ENCODE results near the gene KREMEN2.

KREMEN2 gene

GRCh38 chr16:2971134-2971984 lies 7.3 kb downstream of the KREMEN2 start:
- no peak for TF ChIP-seq CTCF (IDR thresholded peaks at IDR 0.05; ENCODE audit: low read depth, low read length)
- no peak for DNase-seq (ENCODE audit: extremely low read depth, low read depth)

- TF ChIP-seq CTCF (IDR thresholded peaks at IDR 0.05; ENCODE audit: low read depth, low read length), result no peak
Measured at GRCh38 chr16:2971985-2972784, 8.1 kb downstream of the KREMEN2 start.

GRCh38 chr16:2973093-2973492 lies 9.0 kb downstream of the KREMEN2 start:
- no peak for DNase-seq (ENCODE audit: extremely low read depth, low read depth)

More at GRCh38 chr16:2971985-2972784, 8.1 kb downstream of the KREMEN2 start:
- DNase-seq (ENCODE audit: extremely low read depth, low read depth), result no peak

GRCh38 chr16:2973605-2974318 lies 9.7 kb downstream of the KREMEN2 start:
- no peak for TF ChIP-seq CTCF (IDR thresholded peaks at IDR 0.05; ENCODE audit: low read depth, low read length)
- DNase-seq (ENCODE audit: extremely low read depth, low read depth), result no peak

More at GRCh38 chr16:2973093-2973492, 9.0 kb downstream of the KREMEN2 start:
- no peak for TF ChIP-seq CTCF (IDR thresholded peaks at IDR 0.05; ENCODE audit: low read depth, low read length)

GRCh38 chr16:2974319-2975056 lies 10.4 kb downstream of the KREMEN2 start:
- DNase-seq (ENCODE audit: extremely low read depth, low read depth), result no peak
- TF ChIP-seq CTCF (IDR thresholded peaks at IDR 0.05; ENCODE audit: low read depth, low read length), result no peak

GRCh38 chr16:2975161-2975795 lies 11.2 kb downstream of the KREMEN2 start:
- no peak for DNase-seq (ENCODE audit: extremely low read depth, low read depth)
- no peak for TF ChIP-seq CTCF (IDR thresholded peaks at IDR 0.05; ENCODE audit: low read depth, low read length)
